Esophagus (tissue), 2 donors: ENCODE measurements around the gene STK25. TPM values are rescaled to one million over a fixed set of nuclear protein-coding genes. Genes with fewer than 3 reads are reported as not detected.

ENCODE experiments used
- H3K27ac ChIP-seq, 2 donors: one replicate each; pipeline ENCODE4 v1.5.1; 2013; ENCODE audit warnings: low read depth in 2 of 2, mild to moderate bottlenecking in 2 of 2, inconsistent platforms in 1 of 2, low read length in 1 of 2, moderate library complexity in 1 of 2
- H3K27me3 ChIP-seq, 2 donors: one replicate each; pipeline ENCODE4 v1.6.1; 2013; ENCODE audit warnings: low read length in 2 of 2, control low read depth in 1 of 2, mild to moderate bottlenecking in 1 of 2; ENCODE audit not compliant: insufficient read depth in 2 of 2, control insufficient read depth in 1 of 2
- H3K36me3 ChIP-seq, 2 donors: one replicate each; pipeline ENCODE4 v1.6.1; 2013; ENCODE audit warnings: low read length in 1 of 2; ENCODE audit not compliant: control insufficient read depth in 2 of 2, insufficient read depth in 2 of 2
- H3K4me1 ChIP-seq, 2 donors: one replicate each; pipeline ENCODE4 v1.6.1; 2013; ENCODE audit warnings: low read length in 1 of 2; ENCODE audit not compliant: control insufficient read depth in 2 of 2, insufficient read depth in 2 of 2
- H3K4me3 ChIP-seq, 2 donors: one replicate each; pipeline ENCODE4 v1.5.1; 2013; ENCODE audit warnings: low read length in 2 of 2, mild to moderate bottlenecking in 2 of 2, low read depth in 1 of 2, moderate library complexity in 1 of 2
- H3K9me3 ChIP-seq, 2 donors: one replicate each; pipeline ENCODE4 v1.6.1; 2013; ENCODE audit warnings: mild to moderate bottlenecking in 2 of 2, low read depth in 1 of 2, low read length in 1 of 2, moderate library complexity in 1 of 2; ENCODE audit not compliant: control insufficient read depth in 2 of 2, insufficient read depth in 1 of 2
- WGBS, 2 donors: extraction: QIAGEN DNeasy Blood & Tissue Kit; methylation state at CpG; one replicate each; pipeline ENCODE4 v1.1.7; 2013; 5-methylcytosine and 5-hydroxymethylcytosine counted together
- polyA plus RNA-seq, 2 donors: library from polyadenylated mRNA; stranded (reverse); fragments of 200-250 nt; gene quantifications; one replicate each; pipeline ENCODE4 v1.2.3, GENCODE V29; 2013
- donor health status: healthy with polysubstance abuse.
- donor health status: Bipolar disorder and iron deficiency.

The STK25 gene
- polyA plus RNA-seq, 2 donors = 116 to 132 TPM

DNA sequence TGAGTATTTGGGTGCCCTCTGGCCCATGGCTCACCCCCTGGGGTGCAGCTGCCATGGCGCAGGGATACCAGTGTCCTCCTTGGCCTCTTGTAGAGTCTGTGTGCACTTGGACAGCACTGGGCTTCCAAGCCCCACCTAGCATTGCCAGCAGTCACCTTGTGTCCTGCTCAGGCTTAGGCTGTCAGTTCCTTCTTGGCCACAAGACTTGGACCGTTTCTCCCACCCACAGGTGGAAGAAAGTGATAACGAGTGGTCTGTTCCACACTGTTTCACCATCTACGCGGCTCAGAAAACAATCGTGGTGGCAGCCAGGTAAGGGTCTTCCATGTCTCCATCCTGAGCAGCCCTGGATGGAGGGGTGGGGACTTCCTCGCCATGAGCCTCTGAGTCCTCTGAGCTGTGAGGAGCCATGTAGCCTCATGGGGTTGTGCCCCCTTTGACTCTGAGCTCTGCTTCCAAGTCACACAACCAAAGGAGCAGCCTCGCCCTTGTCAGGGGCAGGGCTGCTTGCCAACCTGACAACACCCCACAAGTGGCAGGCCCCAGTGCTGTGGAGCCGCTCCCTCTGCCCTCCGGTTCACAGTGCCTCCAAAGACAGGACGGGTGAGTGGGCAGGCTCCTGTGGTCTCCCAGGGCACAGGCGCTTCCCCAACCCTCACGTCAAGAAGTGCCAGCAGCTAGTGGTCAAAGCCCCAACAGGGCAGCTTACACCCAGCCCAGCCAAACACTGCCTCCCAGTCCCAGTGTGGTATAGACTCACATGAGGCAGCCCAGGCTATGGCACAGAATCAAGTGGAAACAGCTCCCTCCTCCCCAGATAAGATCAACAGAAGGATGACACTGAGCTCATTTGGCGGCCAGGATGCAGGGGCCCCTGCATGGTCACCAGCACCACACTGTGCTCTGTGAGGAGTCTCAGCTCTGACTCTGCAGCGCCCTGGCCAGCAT lies 18.4 kb downstream of the STK25 start:
- 73 to 74% methylated on average over 15 of the region's 15 CpGs for WGBS, 2 donors
- H3K4me1 ChIP-seq = peaks cover 0 to 9% of the 10 kb centered on the region in 2 donors
- H3K36me3 ChIP-seq = peaks cover 12 to 37% of the 10 kb centered on the region in 2 donors
- H3K9me3 ChIP-seq = no peaks in the 10 kb centered on the region
- no peaks in the 10 kb centered on the region for H3K27me3 ChIP-seq
- no peak overlapping the region for H3K27ac ChIP-seq
- no peak overlapping the region for H3K4me3 ChIP-seq

DNA sequence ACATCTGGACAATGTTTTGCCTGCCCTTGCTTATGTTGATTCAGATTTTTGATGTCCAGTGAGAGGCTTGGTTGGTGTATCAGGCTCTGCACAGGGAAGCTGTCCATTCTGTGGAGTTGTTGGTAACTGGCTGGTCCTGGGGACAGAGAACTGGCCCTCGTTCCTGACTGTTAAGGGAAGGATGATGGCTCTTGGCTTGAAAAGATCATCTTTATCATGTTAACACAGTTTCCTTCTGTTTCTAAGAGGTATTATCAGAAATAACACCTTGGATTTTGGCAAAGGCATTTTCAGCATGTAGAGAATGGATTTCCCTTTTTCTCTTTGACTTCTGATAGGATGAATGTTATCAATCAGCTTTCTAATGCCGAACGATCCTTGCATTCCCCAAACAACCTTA lies 19.3 kb downstream of the STK25 start:
- Histone ChIP-seq H3K27ac (no peak overlapping the region), H3K36me3 (peaks cover 5 to 34% of the 10 kb centered on the region in 2 donors), H3K4me1 (peaks cover 0 to 9% of the 10 kb centered on the region in 2 donors), H3K27me3 (no peaks in the 10 kb centered on the region), H3K4me3 (no peak overlapping the region), H3K9me3 (no peaks in the 10 kb centered on the region)
- WGBS, 2 donors = 82 to 89% methylated on average over 3 of the region's 3 CpGs

DNA sequence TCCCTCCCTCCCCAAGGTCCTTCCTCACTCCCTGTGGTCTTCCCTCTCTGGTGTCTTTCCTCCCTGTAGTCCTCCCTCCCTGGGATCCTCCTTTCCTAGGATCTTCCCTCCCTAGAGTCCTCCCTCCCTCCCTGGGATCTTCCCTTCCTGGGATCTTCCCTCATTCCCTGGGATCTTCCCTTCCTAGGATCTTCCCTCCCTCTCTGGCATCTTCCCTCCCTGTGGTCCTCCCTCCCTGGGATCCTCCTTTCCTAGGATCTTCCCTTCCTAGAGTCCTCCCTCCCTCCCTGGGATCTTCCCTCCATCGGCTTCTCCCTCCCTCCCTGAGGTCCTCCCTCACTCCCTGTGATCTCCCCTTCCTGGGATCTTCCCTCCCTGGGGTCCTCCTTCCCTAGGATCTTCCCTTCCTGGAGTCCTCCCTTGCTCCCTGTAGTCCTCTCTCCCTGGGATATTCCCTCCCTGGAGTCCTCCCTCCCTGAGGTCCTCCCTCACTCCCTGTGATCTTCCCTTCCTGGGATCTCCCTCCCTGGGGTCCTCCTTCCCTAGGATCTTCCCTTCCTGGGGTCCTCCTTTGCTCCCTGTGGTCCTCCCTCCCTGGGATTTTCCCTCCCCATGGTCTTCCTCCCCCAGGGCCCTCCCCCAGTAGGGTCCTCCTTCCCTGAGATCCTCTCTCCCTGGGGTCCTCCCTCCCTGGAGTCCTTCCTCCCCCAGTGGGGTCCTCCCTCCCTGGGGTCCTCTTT lies 23.0 kb downstream of the STK25 start:
- H3K4me1 ChIP-seq = peaks cover 0 to 7% of the 10 kb centered on the region in 2 donors
- no peaks in the 10 kb centered on the region for H3K9me3 ChIP-seq
- H3K27ac ChIP-seq = no peak overlapping the region
- no peak overlapping the region for H3K4me3 ChIP-seq
- 75 to 85% methylated on average over 1 of the region's 1 CpG for WGBS, 2 donors
- no peaks in the 10 kb centered on the region for H3K27me3 ChIP-seq
- H3K36me3 ChIP-seq = peaks cover 5 to 17% of the 10 kb centered on the region in 2 donors

DNA sequence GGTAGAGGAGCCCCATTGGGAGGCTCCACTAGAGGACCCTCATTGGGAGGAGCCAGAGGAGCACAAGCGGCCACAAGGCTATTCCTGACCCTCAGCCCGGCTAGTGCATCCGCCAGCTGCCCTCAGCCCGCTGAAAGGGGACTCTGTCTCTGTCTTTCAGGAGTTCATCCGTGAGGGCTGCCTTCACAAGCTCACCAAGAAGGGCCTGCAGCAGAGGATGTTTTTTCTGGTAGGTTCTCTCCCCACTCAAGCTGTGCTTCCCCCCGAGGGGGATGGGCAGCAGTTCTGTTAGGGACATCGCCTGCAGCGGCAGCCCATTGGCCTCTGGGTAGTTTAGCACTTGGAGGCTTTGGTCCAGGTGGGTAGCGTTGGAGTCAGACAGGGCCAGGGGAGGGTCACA lies 25.1 kb downstream of the STK25 start:
- Histone ChIP-seq H3K27me3 (no peaks in the 10 kb centered on the region), H3K9me3 (no peaks in the 10 kb centered on the region), H3K27ac (no peak overlapping the region), H3K36me3 (peaks cover 0 to 16% of the 10 kb centered on the region in 2 donors), H3K4me3 (no peak overlapping the region), H3K4me1 (no peaks in the 10 kb centered on the region)
- WGBS, 2 donors = 91 to 93% methylated on average over 9 of the region's 9 CpGs

DNA sequence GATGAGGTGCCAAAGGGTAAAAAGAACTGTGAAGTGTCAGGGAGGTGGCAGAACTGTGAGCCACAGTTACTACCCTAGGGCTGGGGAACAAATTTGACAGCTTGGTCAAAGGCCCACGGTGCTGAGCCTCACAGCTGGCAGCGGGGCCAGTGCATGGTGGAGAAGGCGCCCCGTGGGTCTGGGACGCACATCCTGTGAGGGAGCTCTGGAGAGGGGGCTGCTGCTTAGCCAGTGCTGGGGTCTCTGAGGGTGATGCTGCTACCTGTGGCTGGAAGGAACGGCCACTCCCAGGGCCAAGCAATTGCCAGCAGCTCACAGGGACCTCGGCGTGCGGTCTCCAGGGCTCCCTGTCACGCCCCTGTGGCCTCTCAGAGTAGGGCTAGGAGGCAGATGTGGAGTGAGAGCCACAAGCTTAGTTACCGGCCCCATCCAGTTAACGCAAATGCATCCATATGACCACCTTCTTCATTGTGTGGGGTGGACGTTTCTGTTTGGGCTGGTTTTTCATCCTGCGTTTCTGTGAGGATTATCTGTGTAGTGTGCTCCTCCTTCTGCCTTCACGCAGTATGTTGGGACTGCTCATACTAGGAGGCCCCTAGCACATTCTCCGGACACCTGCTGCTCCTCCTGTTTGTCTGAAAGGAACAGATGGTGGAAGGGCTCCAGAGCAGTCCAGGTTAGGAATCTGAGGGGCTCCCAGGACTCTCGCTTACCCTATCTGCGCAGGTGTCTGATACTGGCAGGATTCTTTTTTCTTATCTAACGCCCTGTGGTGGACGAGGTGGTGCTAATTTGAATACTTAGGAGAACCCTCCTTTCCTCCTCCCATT lies 26.0 kb downstream of the STK25 start:
- H3K27me3 ChIP-seq = no peaks in the 10 kb centered on the region
- H3K9me3 ChIP-seq = no peaks in the 10 kb centered on the region
- peaks cover 0 to 16% of the 10 kb centered on the region in 2 donors for H3K36me3 ChIP-seq
- H3K4me1 ChIP-seq = no peaks in the 10 kb centered on the region
- no peak overlapping the region for H3K4me3 ChIP-seq
- WGBS, 2 donors = 86 to 87% methylated on average over 20 of the region's 20 CpGs
- H3K27ac ChIP-seq = no peak overlapping the region

DNA sequence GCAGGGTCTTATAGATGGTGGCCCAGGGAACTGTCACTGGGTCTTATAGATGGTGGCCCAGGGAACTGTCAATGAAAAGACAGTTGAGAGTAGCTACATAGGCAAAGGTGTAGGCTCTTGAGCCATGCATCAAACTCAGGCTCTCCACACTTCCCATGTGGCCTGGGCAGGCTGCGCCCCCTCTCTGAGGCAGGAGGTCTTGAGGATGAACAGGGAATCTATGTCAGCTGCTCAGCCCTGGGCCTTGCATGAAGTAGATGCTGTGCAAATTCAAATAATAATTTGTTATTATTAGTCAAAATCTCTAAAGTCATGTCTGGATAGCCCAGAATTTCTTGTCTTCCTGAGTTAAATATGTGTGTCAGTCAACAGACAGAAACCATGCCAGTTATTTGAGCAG lies 26.7 kb downstream of the STK25 start:
- no peaks in the 10 kb centered on the region for H3K4me1 ChIP-seq
- H3K27ac ChIP-seq = no peak overlapping the region
- 94 to 95% methylated on average over 1 of the region's 1 CpG for WGBS, 2 donors
- peaks cover 0 to 15% of the 10 kb centered on the region in 2 donors for H3K36me3 ChIP-seq
- H3K27me3 ChIP-seq = no peaks in the 10 kb centered on the region
- H3K4me3 ChIP-seq = no peak overlapping the region
- no peaks in the 10 kb centered on the region for H3K9me3 ChIP-seq

DNA sequence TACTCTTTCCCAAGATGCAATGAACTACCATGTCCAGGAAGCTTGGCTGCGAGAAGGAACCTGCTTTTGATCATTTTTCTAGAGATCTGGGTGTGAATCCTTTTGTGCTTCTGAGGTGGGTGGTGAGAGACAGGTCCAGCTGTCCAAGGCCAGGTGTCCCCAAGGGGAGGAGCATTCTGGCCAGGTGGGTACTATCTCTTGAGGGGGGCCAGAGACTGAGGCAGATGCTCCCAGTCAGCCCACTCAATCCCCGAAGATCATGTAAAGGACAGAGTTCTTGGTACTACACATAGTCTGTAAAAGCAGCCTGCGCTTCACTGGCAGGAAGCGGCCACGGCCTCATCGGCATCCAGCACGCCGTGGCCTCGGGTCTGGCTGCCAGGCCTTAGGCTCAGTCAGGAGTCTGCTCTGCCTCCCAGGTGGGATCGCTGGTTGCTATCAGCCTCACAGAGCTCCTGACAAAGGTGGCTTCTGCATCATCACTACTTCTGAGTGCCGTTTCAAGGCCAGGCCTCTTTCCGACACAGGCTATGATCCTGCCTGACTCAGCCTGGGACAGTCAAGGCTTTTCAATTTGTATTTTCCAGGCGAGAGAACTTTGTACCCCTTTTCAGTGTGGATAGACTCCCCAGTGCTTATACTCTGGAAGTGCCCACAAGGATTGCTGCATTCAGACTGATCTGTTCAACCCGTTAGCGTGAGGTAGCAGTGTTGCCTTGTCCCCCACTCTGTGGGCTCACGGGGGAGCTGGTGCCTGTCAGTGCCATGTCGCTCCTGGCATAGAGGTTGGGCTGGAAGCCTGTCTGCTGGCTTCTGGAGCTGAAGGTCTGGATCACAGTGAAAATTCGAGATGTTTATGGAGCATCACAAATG lies 29.1 kb downstream of the STK25 start:
- Histone ChIP-seq H3K36me3 (peaks cover 0 to 13% of the 10 kb centered on the region in 2 donors), H3K9me3 (no peaks in the 10 kb centered on the region), H3K27ac (no peak overlapping the region), H3K4me3 (no peak overlapping the region), H3K27me3 (no peaks in the 10 kb centered on the region), H3K4me1 (no peaks in the 10 kb centered on the region)
- WGBS, 2 donors = 91 to 92% methylated on average over 18 of the region's 18 CpGs

DNA sequence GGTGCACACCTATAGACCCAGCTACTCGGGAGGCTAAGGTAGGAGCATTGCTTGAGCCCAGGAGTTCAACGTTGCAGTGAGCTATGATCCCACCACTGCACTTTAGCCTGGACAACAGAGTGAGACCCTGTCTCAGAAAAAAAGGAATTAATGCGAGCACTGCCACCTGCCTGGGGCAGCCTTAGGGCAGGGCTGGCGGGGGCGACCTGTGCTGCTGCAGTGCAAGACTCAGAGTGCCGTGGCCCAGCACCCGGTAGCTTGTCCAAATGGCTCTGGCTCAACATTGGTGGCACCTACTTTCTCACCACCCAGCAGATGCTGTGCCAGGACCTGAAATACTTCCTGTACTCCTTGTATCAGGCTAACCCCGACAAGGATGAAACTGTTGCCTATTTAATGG lies 30.2 kb downstream of the STK25 start:
- Histone ChIP-seq H3K4me3 (no peak overlapping the region), H3K9me3 (no peaks in the 10 kb centered on the region), H3K27ac (no peak overlapping the region), H3K36me3 (peaks cover 0 to 11% of the 10 kb centered on the region in 2 donors), H3K4me1 (no peaks in the 10 kb centered on the region), H3K27me3 (no peaks in the 10 kb centered on the region)
- 89 to 92% methylated on average over 8 of the region's 8 CpGs for WGBS, 2 donors
